Stimulated activated CD4-positive, alpha-beta T cell treated with anti-CD3 and anti-CD28 coated beads, Interleukin-4, amount 100 ng/mL, for 1 hour (primary cell): ENCODE measurements around the gene HIC2.
A peak's percentile ranks its signal among the peaks of the same experiment; 100 is the strongest.
"Not testable (repeated sequence)": the region's sequence is repeated elsewhere in the genome, so short reads cannot be mapped to it uniquely, and the experiment has no call there.

Experiments
- DNase-seq: peaks from one replicate; pipeline ENCODE4 v3.0.0-alpha.2; 2020

Gene HIC2

GRCh38 chr22:21450858-21451353, 33.7 kb downstream of the HIC2 start:
- DNase-seq: no peak

- DNase-seq: no peak
These were observed 34.7 kb downstream of the HIC2 start for GRCh38 chr22:21451545-21452520.

- DNase-seq: not testable (repeated sequence)
These were observed 35.5 kb downstream of the HIC2 start for GRCh38 chr22:21452666-21453065.

GRCh38 chr22:21454998-21455333, 37.8 kb downstream of the HIC2 start:
- not testable (repeated sequence) for DNase-seq

- DNase-seq: no peak
These were observed 38.3 kb downstream of the HIC2 start for GRCh38 chr22:21455334-21456089.

- DNase-seq: no peak
These were observed 40.0 kb downstream of the HIC2 start for GRCh38 chr22:21457023-21457787.

GRCh38 chr22:21462672-21463071, 45.5 kb downstream of the HIC2 start:
- not testable (repeated sequence) for DNase-seq

- not testable (repeated sequence) for DNase-seq
These were observed 50.4 kb downstream of the HIC2 start, which contains the start of gene TMEM191C for GRCh38 chr22:21467337-21468193. Gene TMEM191C, plus strand, starts transcription at chr22:21467387. Its CDS starts 73 bp downstream, at chr22:21467460.

GRCh38 chr22:21468194-21469096, 51.3 kb downstream of the HIC2 start:
- DNase-seq: peak; percentile 90

GRCh38 chr22:21469097-21469994, 52.2 kb downstream of the HIC2 start:
- DNase-seq: not testable (repeated sequence)

- DNase-seq: not testable (repeated sequence)
These were observed 55.8 kb downstream of the HIC2 start for GRCh38 chr22:21472984-21473383.

- not testable (repeated sequence) for DNase-seq
These were observed 56.5 kb downstream of the HIC2 start for GRCh38 chr22:21473664-21474063.

GRCh38 chr22:21484039-21484438, 66.9 kb downstream of the HIC2 start:
- not testable (repeated sequence) for DNase-seq

- not testable (repeated sequence) for DNase-seq
These were observed 70.6 kb downstream of the HIC2 start for GRCh38 chr22:21487723-21488122.

GRCh38 chr22:21489149-21489680, 72.0 kb downstream of the HIC2 start:
- not testable (repeated sequence) for DNase-seq

- not testable (repeated sequence) for DNase-seq
These were observed 73.4 kb downstream of the HIC2 start for GRCh38 chr22:21490556-21490955.

- DNase-seq: not testable (repeated sequence)
These were observed 75.1 kb downstream of the HIC2 start for GRCh38 chr22:21492271-21492670.

GRCh38 chr22:21493789-21494782, 76.9 kb downstream of the HIC2 start:
- not testable (repeated sequence) for DNase-seq
